ENCODE results near the gene ADCY1. TPM values are rescaled to one million over a fixed set of nuclear protein-coding genes. Genes with fewer than 3 reads are reported as not detected.

ADCY1 gene
- total and polyA plus RNA-seq, 2 donors from 2014 or later = 2.9 to 3.7 TPM

DNA sequence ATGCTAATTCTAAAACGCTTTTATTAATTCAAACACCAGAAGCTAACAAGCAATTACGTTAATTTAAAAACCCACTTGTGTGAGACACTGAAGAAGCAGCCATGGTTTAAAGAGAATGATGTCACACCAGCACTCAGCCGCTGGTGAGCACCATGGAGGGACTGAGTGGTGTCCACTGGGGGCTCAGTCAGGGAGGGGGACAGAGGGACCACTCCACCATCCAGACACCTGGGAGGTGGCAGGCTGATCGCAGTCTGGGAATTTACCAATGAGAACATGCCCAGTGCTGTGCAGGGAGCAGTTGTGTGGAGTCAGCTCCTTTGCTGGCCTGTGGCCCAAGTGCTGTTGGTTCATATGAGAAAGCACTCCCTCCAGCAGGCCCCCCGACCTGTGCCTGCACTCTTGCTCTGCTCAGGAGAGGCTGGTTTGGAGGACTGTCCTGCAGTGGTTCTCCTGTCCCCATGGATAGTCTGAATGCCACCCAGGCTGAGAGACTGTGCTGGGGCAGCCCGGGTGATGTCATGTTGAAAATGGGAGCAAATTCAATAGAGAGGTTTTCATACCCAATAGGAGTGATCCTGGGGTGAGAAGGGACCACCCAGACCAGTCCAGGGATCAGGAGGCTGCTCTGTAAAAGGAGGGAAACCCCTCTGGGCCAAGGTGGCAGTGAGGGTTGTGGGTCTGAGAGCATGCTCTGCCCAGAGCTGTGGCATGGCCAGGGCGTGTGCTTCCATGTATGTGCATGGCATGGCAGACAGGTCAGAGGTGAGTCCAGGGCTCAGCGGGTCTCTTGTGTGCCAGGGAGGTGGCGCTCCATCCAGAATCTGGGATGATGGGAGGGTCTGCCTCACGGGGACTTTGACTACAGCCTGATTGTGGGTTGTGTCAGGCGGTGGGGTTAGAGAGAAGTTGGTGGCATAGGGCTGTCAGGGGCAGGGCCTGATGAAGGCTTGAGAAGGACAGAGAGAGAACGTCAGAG, 12.7 kb downstream of the ADCY1 start:
- TF ChIP-seq, protein P1, sequence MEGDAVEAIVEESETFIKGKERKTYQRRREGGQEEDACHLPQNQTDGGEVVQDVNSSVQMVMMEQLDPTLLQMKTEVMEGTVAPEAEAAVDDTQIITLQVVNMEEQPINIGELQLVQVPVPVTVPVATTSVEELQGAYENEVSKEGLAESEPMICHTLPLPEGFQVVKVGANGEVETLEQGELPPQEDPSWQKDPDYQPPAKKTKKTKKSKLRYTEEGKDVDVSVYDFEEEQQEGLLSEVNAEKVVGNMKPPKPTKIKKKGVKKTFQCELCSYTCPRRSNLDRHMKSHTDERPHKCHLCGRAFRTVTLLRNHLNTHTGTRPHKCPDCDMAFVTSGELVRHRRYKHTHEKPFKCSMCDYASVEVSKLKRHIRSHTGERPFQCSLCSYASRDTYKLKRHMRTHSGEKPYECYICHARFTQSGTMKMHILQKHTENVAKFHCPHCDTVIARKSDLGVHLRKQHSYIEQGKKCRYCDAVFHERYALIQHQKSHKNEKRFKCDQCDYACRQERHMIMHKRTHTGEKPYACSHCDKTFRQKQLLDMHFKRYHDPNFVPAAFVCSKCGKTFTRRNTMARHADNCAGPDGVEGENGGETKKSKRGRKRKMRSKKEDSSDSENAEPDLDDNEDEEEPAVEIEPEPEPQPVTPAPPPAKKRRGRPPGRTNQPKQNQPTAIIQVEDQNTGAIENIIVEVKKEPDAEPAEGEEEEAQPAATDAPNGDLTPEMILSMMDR (IDR thresholded peaks at IDR 0.05; ENCODE audit: borderline replicate concordance, extremely low read depth, insufficient read depth) = no peak
- intact Hi-C loops (cut with DNase I) = no loop called here
- no peak overlapping the region for H3K4me3 ChIP-seq (ENCODE audit: low read length in 3 of 3)
- peak in 1 of 5 donors; percentile 23 for DNase-seq
- no peak for FAIRE-seq
- H3K9ac ChIP-seq (ENCODE audit: low read length in 3 of 3) = no peak overlapping the region
- H3K4me1 ChIP-seq (ENCODE audit: control insufficient read depth in 2 of 3, insufficient read depth in 2 of 3, low read depth in 1 of 3, low read length in 3 of 3) = peaks cover 0 to 2% (median 0%) of the 10 kb centered on the region in 3 donors
- H3K27me3 ChIP-seq (ENCODE audit: control insufficient read depth, insufficient read depth, low read length) = no peaks in the 10 kb centered on the region
- no peak overlapping the region for H3K27ac ChIP-seq (ENCODE audit: low read depth in 2 of 2, low read length in 2 of 2)
- H3K36me3 ChIP-seq (ENCODE audit: control insufficient read depth in 2 of 3, insufficient read depth in 3 of 3, low read length in 3 of 3) = no peaks in the 10 kb centered on the region
- H3K9me3 ChIP-seq (ENCODE audit: control insufficient read depth in 2 of 3, insufficient read depth in 1 of 3, low read length in 3 of 3) = no peaks in the 10 kb centered on the region

DNA sequence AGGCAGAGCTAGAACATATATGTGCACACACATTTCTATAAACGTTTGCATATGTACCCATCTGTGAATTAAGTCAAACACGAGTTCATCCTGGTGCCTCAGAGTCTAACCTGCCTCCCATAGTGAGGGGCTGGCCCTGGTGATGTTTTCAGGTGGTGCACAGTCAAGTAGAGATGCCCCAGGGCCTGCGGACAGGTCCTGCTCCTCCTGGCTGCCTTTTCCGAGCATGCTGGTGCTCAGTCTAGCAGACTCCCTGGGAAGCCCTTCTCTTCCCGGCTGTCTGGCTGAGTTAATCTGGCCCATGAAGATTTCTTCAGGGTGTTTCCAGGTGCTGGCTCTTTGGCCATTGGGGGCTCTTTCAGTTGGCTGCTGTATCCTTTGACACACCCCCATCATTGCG, 14.3 kb downstream of the ADCY1 start:
- intact Hi-C loops (cut with DNase I) = no loop called here
- FAIRE-seq (no peak), DNase-seq (peak in 1 of 5 donors; percentile 4)
- no peaks in the 10 kb centered on the region for H3K36me3 ChIP-seq (ENCODE audit: control insufficient read depth in 2 of 3, insufficient read depth in 3 of 3, low read length in 3 of 3)
- H3K9ac ChIP-seq (ENCODE audit: low read length in 3 of 3) = no peak overlapping the region
- TF ChIP-seq, protein P1 (IDR thresholded peaks at IDR 0.05; ENCODE audit: borderline replicate concordance, extremely low read depth, insufficient read depth) = no peak
- no peaks in the 10 kb centered on the region for H3K9me3 ChIP-seq (ENCODE audit: control insufficient read depth in 2 of 3, insufficient read depth in 1 of 3, low read length in 3 of 3)
- no peak overlapping the region for H3K4me3 ChIP-seq (ENCODE audit: low read length in 3 of 3)
- H3K27ac ChIP-seq (ENCODE audit: low read depth in 2 of 2, low read length in 2 of 2) = no peak overlapping the region
- no peaks in the 10 kb centered on the region for H3K4me1 ChIP-seq (ENCODE audit: control insufficient read depth in 2 of 3, insufficient read depth in 2 of 3, low read depth in 1 of 3, low read length in 3 of 3)
- no peaks in the 10 kb centered on the region for H3K27me3 ChIP-seq (ENCODE audit: control insufficient read depth, insufficient read depth, low read length)

DNA sequence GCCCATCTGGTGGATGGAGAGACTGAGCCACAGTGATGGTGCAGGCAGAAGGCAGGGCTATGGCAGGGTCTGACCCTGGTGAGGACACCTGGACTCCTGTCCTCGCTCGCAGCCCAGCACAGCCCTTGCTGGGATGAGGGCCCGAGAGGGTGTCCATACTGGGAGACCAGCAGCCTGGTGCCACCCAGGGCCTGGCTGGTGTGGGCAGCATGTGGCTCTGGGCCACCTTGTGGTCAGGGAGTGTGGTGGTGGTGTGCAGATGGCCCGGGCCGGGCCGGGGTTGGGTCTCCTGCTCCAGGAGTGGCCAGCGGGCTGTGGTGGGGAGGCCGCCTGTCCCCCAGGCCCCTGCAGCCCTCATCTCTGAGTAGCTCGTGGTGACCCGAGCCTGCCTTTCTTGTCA, 14.9 kb downstream of the ADCY1 start:
- H3K9me3 ChIP-seq (ENCODE audit: control insufficient read depth in 2 of 3, insufficient read depth in 1 of 3, low read length in 3 of 3) = no peaks in the 10 kb centered on the region
- no peak for FAIRE-seq
- peak in 2 of 5 donors; percentile 34 to 57 for DNase-seq
- no peak overlapping the region for H3K27ac ChIP-seq (ENCODE audit: low read depth in 2 of 2, low read length in 2 of 2)
- intact Hi-C loops (cut with DNase I) = no loop called here
- H3K27me3 ChIP-seq (ENCODE audit: control insufficient read depth, insufficient read depth, low read length) = no peaks in the 10 kb centered on the region
- H3K9ac ChIP-seq (ENCODE audit: low read length in 3 of 3) = no peak overlapping the region
- no peaks in the 10 kb centered on the region for H3K4me1 ChIP-seq (ENCODE audit: control insufficient read depth in 2 of 3, insufficient read depth in 2 of 3, low read depth in 1 of 3, low read length in 3 of 3)
- TF ChIP-seq, protein P1 (IDR thresholded peaks at IDR 0.05; ENCODE audit: borderline replicate concordance, extremely low read depth, insufficient read depth) = no peak
- H3K36me3 ChIP-seq (ENCODE audit: control insufficient read depth in 2 of 3, insufficient read depth in 3 of 3, low read length in 3 of 3) = no peaks in the 10 kb centered on the region
- no peak overlapping the region for H3K4me3 ChIP-seq (ENCODE audit: low read length in 3 of 3)
